Fibroblast of peridontal ligament (primary cell): Measurements from ENCODE around the gene SESN3.
"Not testable (repeated sequence)": the region's sequence is repeated elsewhere in the genome, so short reads cannot be mapped to it uniquely, and the experiment has no call there.

Source experiments
- DNase-seq: peaks from one replicate; pipeline ENCODE4 v3.0.0-alpha.2; 2010; ENCODE audit errors: extremely low read depth

SESN3 gene

DNA sequence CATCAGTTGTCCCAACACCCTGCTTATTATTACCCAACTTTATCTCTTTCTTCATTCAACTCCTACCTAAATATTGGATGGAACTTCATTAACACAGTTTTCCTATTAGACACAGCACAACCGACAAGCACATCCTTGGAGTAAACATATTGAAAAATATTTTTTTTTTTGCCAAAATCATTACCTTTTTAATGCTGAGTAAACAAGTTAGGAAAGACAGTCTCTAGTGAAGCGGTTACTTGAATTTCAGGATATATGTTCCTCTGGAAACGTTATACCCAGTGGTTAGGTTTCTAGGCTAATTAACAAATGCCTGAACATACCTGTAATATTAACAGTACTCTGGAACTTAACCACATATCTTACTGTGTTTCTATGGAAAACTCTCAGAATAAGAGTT, 11.4 kb downstream of the SESN3 start:
- no peak for DNase-seq

- DNase-seq, result no peak
These were observed 12.9 kb downstream of the SESN3 start for GRCh38 chr11:95218149-95218548.

DNA sequence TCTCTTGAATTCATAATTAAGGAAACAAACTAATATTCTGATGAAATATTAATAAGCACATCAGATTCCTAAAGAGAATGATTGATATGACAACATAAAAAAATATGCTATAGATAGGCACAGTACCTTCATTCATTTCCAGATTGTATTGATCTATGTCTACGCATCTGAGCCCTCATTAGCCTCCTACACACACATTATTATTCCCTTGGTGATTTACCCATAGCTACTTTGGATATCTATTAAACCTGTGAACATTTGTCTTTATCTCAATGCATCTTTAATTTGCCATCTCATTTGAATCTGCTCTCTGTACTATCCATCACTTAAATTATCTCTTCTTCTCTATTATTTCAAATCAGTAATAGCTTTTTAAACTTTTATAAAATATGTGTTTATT, 18.4 kb downstream of the SESN3 start:
- DNase-seq, result no peak

GRCh38 chr11:95209535-95209934, 21.5 kb downstream of the SESN3 start:
- not testable (repeated sequence) for DNase-seq

DNA sequence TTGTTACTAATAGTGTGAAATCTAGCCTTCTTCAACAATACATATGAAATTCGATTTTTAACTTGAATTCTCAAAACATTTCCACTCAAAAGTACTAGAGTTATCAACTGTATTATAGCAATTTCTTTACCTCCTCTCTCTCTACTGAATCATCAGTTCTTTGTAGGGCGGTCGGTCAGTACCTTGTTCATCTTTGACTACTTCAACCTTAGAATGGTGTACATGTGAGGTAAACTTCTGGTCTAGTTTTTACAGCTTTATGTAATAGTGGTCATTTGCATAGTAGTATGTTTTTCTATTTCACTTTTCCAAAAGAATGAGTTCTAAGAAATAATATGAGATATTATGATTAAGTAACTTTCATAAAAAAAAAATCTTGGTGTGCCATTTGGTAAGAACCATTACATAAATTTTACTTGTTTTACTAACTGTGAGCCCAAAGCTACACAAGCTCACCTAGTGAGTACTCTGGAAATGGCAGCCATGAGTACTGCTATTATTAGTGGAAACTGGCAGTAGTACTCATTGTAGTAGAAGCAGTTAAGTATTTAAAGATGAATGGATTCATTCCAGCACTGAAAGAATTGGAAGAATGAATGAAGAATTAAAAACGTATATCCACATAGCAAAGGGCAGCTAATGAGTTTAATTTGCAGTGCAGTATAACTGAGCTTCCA, 30.1 kb downstream of the SESN3 start:
- DNase-seq, result no peak

DNA sequence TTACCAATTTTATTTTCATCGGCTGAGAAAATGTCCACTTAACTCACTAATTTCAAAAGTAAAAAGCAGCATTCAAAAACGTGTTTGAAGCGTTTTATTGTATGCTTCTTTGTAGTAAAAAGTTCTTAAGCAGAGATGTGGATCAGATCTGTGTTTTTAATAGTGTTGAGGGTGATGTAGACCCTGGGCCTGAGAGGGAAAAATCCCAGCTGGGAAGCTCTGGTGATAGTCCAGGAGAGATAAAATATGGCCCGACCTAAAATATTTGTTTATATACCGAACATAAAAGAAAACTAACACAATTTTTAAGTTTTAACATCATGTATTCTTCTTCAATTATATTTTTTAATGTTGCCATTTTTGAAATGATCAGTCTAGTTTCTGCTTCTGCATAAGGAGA, 35.2 kb downstream of the SESN3 start:
- no peak for DNase-seq

DNA sequence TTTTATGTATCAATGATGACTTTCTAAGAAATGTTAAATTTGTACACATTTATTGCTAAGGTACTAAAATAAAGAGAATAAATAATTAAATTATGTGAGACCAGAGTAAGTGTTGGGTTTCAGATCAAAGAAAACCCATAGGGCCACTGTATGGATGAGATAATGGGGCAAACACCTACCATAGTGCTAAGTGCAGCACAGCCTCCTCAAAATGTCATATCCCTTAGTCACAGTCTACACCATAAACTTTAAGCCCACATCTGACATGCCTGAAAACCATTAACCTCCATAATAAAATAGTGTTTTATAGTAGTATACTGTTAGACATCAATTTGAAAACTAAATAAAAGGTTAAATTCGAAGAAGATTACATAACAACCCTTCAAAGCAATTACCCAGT, 37.5 kb downstream of the SESN3 start:
- DNase-seq, result no peak

- DNase-seq, result no peak
These were observed 38.3 kb downstream of the SESN3 start for GRCh38 chr11:95192717-95193116.

DNA sequence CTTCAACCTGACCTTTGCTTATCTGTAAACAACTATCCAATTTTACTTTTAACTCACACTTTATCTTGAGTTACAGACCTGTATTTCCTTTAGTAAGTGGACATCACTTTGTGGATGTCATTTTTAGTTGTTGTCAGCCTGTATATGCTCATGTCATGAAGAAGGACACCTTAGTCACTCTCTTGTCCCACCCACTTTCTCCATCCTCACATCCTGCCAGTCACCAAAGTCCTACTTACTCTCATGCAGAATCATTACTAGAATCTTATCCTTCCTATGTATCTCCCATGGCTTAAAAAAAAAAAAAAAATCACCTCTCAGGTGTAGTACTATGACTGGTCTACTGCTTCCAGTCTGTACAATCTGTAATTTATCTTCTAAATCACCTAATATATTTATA, 43.3 kb downstream of the SESN3 start:
- DNase-seq, result no peak

- DNase-seq, result no peak
These were observed 48.6 kb downstream of the SESN3 start for GRCh38 chr11:95182397-95182796.

- no peak for DNase-seq
These were observed 55.1 kb downstream of the SESN3 start for GRCh38 chr11:95175818-95176380.

GRCh38 chr11:95170294-95170693, 60.7 kb downstream of the SESN3 start:
- no peak for DNase-seq

GRCh38 chr11:95166781-95167180, 64.2 kb downstream of the SESN3 start:
- no peak for DNase-seq

DNA sequence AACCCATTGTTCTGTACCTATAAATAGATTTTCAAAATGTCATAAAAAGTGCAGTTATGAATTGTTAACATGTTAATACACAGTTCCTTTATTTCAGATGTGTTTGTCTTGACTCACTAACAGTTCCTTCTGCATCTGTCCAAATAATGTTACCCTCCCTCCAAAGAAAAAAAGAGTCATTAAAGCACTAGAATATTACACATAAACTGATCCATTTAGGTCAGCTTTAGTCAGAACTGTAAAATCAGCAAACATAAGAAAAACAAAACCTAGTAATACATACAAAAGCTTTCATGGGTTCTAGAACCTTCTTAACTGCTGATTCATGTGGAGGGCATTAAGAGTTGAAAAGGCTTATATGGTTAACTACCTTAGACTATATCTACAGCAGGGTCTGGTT, 65.4 kb downstream of the SESN3 start:
- no peak for DNase-seq

GRCh38 chr11:95163106-95163505, 67.9 kb downstream of the SESN3 start:
- no peak for DNase-seq

DNA sequence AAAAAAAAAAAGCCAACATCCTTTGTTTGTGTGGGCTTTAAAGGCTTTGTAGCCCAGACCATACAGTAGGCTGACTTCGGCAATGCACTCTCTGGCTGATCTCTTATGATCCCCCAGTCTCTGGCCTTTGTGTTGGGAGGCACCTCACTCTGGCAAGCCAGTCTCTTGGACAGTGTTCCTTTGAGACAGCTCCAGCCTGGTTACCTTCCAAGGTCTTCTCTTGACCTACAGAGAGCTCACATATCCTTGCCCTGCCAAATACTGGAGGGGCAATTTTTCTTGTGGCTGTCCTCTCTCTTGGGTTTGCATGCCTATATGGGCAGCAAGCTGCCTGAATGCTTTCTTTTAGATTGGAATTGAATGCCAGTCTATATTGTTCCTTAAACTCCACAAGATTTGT, 69.8 kb downstream of the SESN3 start:
- no peak for DNase-seq

GRCh38 chr11:95157824-95158223, 73.2 kb downstream of the SESN3 start:
- DNase-seq, result no peak

- DNase-seq, result peak; percentile 31
These were observed 74.0 kb downstream of the SESN3 start for GRCh38 chr11:95156916-95157541.

GRCh38 chr11:95156133-95156721, 74.8 kb downstream of the SESN3 start:
- DNase-seq, result no peak

- no peak for DNase-seq
These were observed 75.6 kb downstream of the SESN3 start for GRCh38 chr11:95155385-95155784.

GRCh38 chr11:95154514-95154913, 76.5 kb downstream of the SESN3 start:
- peak; percentile 69 for DNase-seq

DNA sequence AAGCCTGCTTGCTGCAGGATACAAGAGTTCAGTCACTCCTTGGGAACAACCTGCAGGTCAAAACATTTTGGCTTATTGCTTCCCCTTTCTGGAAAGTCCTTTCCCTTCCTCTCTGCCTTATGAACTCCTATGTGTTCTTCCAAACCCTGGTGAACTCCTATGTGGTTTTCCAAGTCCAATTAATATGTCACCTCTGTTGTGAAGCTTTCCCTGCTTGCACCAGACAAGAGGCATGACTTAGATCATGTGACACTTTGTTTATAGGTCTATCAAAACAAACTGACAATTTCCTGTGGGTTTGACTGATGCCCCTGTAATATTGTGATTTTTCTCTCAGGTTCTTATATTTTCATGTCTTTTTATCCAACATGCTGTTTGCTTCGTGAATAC, 77.2 kb downstream of the SESN3 start:
- no peak for DNase-seq
